GM23338 (cell line): ENCODE results near the gene FAM204A. TPM values are rescaled to one million over a fixed set of nuclear protein-coding genes. Genes with fewer than 3 reads are reported as not detected.

Source experiments
- ATAC-seq: fragments of 200-7000 bp; cut with Tn5 transposase; 3 replicates; pipeline ENCODE4 v1.9.1; 2020
- DNase-seq: peaks from one replicate; pipeline ENCODE4 v3.0.0-alpha.2; 2015; ENCODE audit warnings: low spot score
- H2AFZ ChIP-seq: fragments of 200-600 bp; sonication (generic); 2 replicates; pipeline ENCODE4 v1.8.0; 2016; ENCODE audit warnings: antibody characterized with exemption, mild to moderate bottlenecking, moderate library complexity
- H3F3A ChIP-seq: fragments of 200-600 bp; sonication (generic); replicated peaks from 2 replicates; pipeline ENCODE4 v1.8.0; 2017; ENCODE audit warnings: antibody characterized with exemption, mixed run types, low read depth
- H3K27ac ChIP-seq: fragments of 200-600 bp; sonication (generic); 2 replicates; pipeline ENCODE4 v1.6.1; 2016; ENCODE audit warnings: low read depth
- H3K27me3 ChIP-seq: fragments of 200-600 bp; sonication (generic); 2 replicates; pipeline ENCODE4 v1.8.0; 2016; ENCODE audit warnings: mild to moderate bottlenecking, mixed run types, moderate library complexity; ENCODE audit not compliant: insufficient read depth
- H3K36me3 ChIP-seq: fragments of 200-600 bp; sonication (generic); 2 replicates; pipeline ENCODE4 v1.8.0; 2016; ENCODE audit warnings: mild to moderate bottlenecking; ENCODE audit not compliant: insufficient read depth
- H3K4me1 ChIP-seq: fragments of 200-600 bp; sonication (generic); 2 replicates; pipeline ENCODE4 v1.8.0; 2016; ENCODE audit warnings: mild to moderate bottlenecking, moderate library complexity; ENCODE audit not compliant: insufficient read depth
- H3K4me2 ChIP-seq: fragments of 200-600 bp; sonication (generic); 2 replicates; pipeline ENCODE4 v1.7.1; 2017; ENCODE audit warnings: mixed run types
- H3K4me3 ChIP-seq: fragments of 200-600 bp; sonication (generic); 2 replicates; pipeline ENCODE4 v1.6.1; 2016; ENCODE audit warnings: mixed run types
- H3K79me2 ChIP-seq: fragments of 200-600 bp; sonication (generic); replicated peaks from 2 replicates; pipeline ENCODE4 v1.8.0; 2017; ENCODE audit warnings: mild to moderate bottlenecking; ENCODE audit not compliant: insufficient read depth
- H3K9me2 ChIP-seq: fragments of 200-600 bp; sonication (generic); 2 replicates; pipeline ENCODE4 v1.8.0; 2017; ENCODE audit not compliant: insufficient read depth
- H4K20me1 ChIP-seq: fragments of 200-600 bp; sonication (generic); replicated peaks from 2 replicates; pipeline ENCODE4 v1.8.0; 2017; ENCODE audit warnings: mild to moderate bottlenecking; ENCODE audit not compliant: insufficient read depth
- H3K27ac Mint-ChIP-seq: 2 replicates; pipeline ENCODE4 v1.8.0; 2020; ENCODE audit warnings: inconsistent platforms, mild to moderate bottlenecking, moderate library complexity, mixed read lengths
- H3K27me3 Mint-ChIP-seq: 3 replicates; pipeline ENCODE4 v1.8.0; 2022; ENCODE audit warnings: low read depth, mild to moderate bottlenecking, moderate library complexity, mixed read lengths, inconsistent platforms; ENCODE audit not compliant: insufficient read depth, poor library complexity
- H3K36me3 Mint-ChIP-seq: 3 replicates; pipeline ENCODE4 v1.8.0; 2021; ENCODE audit warnings: low read depth, mild to moderate bottlenecking, inconsistent platforms, moderate library complexity, mixed read lengths
- H3K4me1 Mint-ChIP-seq: 3 replicates; pipeline ENCODE4 v1.8.0; 2020; ENCODE audit warnings: mild to moderate bottlenecking, inconsistent platforms, mixed read lengths
- H3K4me3 Mint-ChIP-seq: 3 replicates; pipeline ENCODE4 v1.8.0; 2021; ENCODE audit warnings: moderate library complexity, mild to moderate bottlenecking, inconsistent platforms, mixed read lengths
- H3K9me3 Mint-ChIP-seq: 3 replicates; pipeline ENCODE4 v1.8.0; 2020; ENCODE audit warnings: moderate library complexity, mild to moderate bottlenecking, inconsistent platforms, mixed read lengths
- CREB1 ChIP-seq: fragments of 250-450 bp; sonication (Bioruptor Pico); IDR thresholded peaks from 2 replicates; pipeline ENCODE4 v1.5.0; 2020; ENCODE audit warnings: low read depth, mild to moderate bottlenecking, moderate library complexity
- NANOG ChIP-seq: IDR thresholded peaks from 2 replicates; pipeline ENCODE4 v1.6.1; 2016; ENCODE audit warnings: antibody characterized with exemption, borderline replicate concordance
- POLR2AphosphoS5 ChIP-seq: IDR thresholded peaks from 2 replicates; pipeline ENCODE4 v1.6.1; 2016; ENCODE audit warnings: antibody characterized with exemption, low read depth
- STAT1 ChIP-seq: IDR thresholded peaks from one replicate; pipeline ENCODE4 v1.6.1; 2016; ENCODE audit warnings: antibody characterized with exemption; ENCODE audit not compliant: unreplicated experiment
- ZNF331 ChIP-seq: fragments of 250-450 bp; sonication (Bioruptor Pico); IDR thresholded peaks from 2 replicates; pipeline ENCODE4 v1.5.0; 2020; ENCODE audit warnings: low read depth, mild to moderate bottlenecking, moderate library complexity
- ZNF462 ChIP-seq: fragments of 250-450 bp; sonication (Bioruptor Pico); IDR thresholded peaks from 2 replicates; pipeline ENCODE4 v1.5.0; 2020; ENCODE audit warnings: mild to moderate bottlenecking, moderate library complexity
- polyA plus RNA-seq: library from polyadenylated mRNA; unstranded; fragments of >200 nt; fragmentation: Nextera tagmentation; extraction: Ambion mirVana; gene quantifications from 2 replicates; pipeline ENCODE4 v1.2.1, GENCODE V29; 2016
- total RNA-seq: library from RNA; depleted of rRNA; stranded (reverse); fragments of >200 nt; shearing (Covaris generic); gene quantifications from 2 replicates; pipeline ENCODE4 v1.2.3, GENCODE V29; 2014
- TF ChIP-seq, protein P1 (sequence below): IDR thresholded peaks from one replicate; pipeline ENCODE4 v1.6.1; 2018; ENCODE audit warnings: antibody characterized with exemption; ENCODE audit not compliant: unreplicated experiment
- TF ChIP-seq, protein P2 (sequence below): IDR thresholded peaks from 2 replicates; pipeline ENCODE4 v1.6.1; 2016; ENCODE audit warnings: antibody characterized with exemption
- TF ChIP-seq, protein P3 (sequence below), 2 experiments: fragments of 200-600 bp in 1 of 2; sonication (generic) in 1 of 2; conservative IDR thresholded peaks; 2 replicates each; pipeline versions ENCODE4 v1.5.1 to v1.6.1; 2016 to 2017; ENCODE audit warnings: antibody characterized with exemption in 2 of 2, low read depth in 2 of 2, mild to moderate bottlenecking in 2 of 2, moderate library complexity in 1 of 2

Gene FAM204A
- total and polyA plus RNA-seq, 2 experiments from 2014 or later, result 31.6 to 72.0 TPM

GRCh38 chr10:118304521-118304920 is 37.6 kb downstream of the FAM204A start (continued):
- TF ChIP-seq ZNF462 (CRISPR knock-in tag), result no peak
- TF ChIP-seq, protein P1, sequence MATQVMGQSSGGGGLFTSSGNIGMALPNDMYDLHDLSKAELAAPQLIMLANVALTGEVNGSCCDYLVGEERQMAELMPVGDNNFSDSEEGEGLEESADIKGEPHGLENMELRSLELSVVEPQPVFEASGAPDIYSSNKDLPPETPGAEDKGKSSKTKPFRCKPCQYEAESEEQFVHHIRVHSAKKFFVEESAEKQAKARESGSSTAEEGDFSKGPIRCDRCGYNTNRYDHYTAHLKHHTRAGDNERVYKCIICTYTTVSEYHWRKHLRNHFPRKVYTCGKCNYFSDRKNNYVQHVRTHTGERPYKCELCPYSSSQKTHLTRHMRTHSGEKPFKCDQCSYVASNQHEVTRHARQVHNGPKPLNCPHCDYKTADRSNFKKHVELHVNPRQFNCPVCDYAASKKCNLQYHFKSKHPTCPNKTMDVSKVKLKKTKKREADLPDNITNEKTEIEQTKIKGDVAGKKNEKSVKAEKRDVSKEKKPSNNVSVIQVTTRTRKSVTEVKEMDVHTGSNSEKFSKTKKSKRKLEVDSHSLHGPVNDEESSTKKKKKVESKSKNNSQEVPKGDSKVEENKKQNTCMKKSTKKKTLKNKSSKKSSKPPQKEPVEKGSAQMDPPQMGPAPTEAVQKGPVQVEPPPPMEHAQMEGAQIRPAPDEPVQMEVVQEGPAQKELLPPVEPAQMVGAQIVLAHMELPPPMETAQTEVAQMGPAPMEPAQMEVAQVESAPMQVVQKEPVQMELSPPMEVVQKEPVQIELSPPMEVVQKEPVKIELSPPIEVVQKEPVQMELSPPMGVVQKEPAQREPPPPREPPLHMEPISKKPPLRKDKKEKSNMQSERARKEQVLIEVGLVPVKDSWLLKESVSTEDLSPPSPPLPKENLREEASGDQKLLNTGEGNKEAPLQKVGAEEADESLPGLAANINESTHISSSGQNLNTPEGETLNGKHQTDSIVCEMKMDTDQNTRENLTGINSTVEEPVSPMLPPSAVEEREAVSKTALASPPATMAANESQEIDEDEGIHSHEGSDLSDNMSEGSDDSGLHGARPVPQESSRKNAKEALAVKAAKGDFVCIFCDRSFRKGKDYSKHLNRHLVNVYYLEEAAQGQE, result no peak

DNA sequence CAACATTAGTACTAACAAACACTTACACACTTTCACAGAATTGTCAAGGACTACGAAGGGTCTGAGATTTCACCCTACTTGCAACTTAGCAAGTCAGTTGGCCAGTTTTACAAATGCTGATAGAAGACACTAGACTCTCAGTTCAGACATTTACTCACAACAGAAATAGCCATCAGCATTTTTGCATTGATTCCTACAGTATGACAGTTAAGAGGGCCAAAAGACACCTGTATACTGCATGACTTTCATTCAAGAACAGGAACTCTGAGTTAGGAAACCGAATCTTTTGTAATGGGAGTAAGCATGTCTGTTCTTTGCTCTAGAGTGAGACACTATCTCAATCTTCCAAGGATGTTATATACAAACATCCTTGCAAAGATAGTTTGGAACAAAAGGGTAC is 40.9 kb downstream of the FAM204A start:
- Histone ChIP-seq H4K20me1 (no peaks in the 10 kb centered on the region), H2AFZ (no peak overlapping the region), H3F3A (no peaks in the 10 kb centered on the region), H3K27ac (no peak overlapping the region), H3K4me3 (no peak overlapping the region), H3K36me3 (no peaks in the 10 kb centered on the region), H3K9me2 (no peaks in the 10 kb centered on the region; the same call in 1 of the 2 replicates), H3K4me1 (no peaks in the 10 kb centered on the region), H3K27me3 (no peaks in the 10 kb centered on the region), H3K79me2 (no peaks in the 10 kb centered on the region), H3K4me2 (no peak overlapping the region)
- Mint-ChIP-seq H3K36me3 (no peaks in the 10 kb centered on the region), H3K27me3 (peaks cover 3% of the 10 kb centered on the region), H3K4me1 (no peaks in the 10 kb centered on the region; the same call in none of the 3 replicates), H3K4me3 (no peak overlapping the region), H3K9me3 (no peaks in the 10 kb centered on the region), H3K27ac (no peak overlapping the region)
- DNase-seq (no peak), ATAC-seq (no peak)
- TF ChIP-seq, protein P2, sequence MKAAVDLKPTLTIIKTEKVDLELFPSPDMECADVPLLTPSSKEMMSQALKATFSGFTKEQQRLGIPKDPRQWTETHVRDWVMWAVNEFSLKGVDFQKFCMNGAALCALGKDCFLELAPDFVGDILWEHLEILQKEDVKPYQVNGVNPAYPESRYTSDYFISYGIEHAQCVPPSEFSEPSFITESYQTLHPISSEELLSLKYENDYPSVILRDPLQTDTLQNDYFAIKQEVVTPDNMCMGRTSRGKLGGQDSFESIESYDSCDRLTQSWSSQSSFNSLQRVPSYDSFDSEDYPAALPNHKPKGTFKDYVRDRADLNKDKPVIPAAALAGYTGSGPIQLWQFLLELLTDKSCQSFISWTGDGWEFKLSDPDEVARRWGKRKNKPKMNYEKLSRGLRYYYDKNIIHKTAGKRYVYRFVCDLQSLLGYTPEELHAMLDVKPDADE, result no peak
- TF ChIP-seq POLR2AphosphoS5 (no peak), CREB1 (CRISPR knock-in tag) (no peak), STAT1 (no peak), NANOG (no peak), ZNF331 (no peak)
- TF ChIP-seq, protein P1, result no peak
- TF ChIP-seq, protein P3, sequence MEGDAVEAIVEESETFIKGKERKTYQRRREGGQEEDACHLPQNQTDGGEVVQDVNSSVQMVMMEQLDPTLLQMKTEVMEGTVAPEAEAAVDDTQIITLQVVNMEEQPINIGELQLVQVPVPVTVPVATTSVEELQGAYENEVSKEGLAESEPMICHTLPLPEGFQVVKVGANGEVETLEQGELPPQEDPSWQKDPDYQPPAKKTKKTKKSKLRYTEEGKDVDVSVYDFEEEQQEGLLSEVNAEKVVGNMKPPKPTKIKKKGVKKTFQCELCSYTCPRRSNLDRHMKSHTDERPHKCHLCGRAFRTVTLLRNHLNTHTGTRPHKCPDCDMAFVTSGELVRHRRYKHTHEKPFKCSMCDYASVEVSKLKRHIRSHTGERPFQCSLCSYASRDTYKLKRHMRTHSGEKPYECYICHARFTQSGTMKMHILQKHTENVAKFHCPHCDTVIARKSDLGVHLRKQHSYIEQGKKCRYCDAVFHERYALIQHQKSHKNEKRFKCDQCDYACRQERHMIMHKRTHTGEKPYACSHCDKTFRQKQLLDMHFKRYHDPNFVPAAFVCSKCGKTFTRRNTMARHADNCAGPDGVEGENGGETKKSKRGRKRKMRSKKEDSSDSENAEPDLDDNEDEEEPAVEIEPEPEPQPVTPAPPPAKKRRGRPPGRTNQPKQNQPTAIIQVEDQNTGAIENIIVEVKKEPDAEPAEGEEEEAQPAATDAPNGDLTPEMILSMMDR (conservative IDR thresholded peaks at IDR 0.05; ENCODE audit: low read depth in 2 of 2), result no peak
